Natural killer cell (primary cell): ENCODE measurements around the gene PARD3B. TPM values are rescaled to one million over a fixed set of nuclear protein-coding genes. Genes with fewer than 3 reads are reported as not detected.

Experiments used
- ATAC-seq, 3 donors: fragments of 150-1000 bp in 2 of 3; fragments of 200-7000 bp in 1 of 3; cut with Tn5 transposase; 1 replicate in 1 of 3; 2 replicates in 2 of 3; pipeline ENCODE4 v1.10.0; 2021; ENCODE audit warnings: mild to moderate bottlenecking in 2 of 3, moderate library complexity in 2 of 3
- DNase-seq, 2 donors: peaks; one replicate each; pipeline versions ENCODE4 v3.0.0 to v3.0.0-alpha.2; 2013 to 2021; ENCODE audit warnings: mixed read lengths in 1 of 2
- H3K27ac ChIP-seq: one replicate; pipeline ENCODE4 v1.5.1; 2013; ENCODE audit warnings: mild to moderate bottlenecking, low read length
- H3K27me3 ChIP-seq: one replicate; pipeline ENCODE4 v1.6.1; 2013; ENCODE audit warnings: low read length; ENCODE audit not compliant: control insufficient read depth, insufficient read depth
- H3K36me3 ChIP-seq: one replicate; pipeline ENCODE4 v1.6.1; 2013; ENCODE audit warnings: low read length; ENCODE audit not compliant: control insufficient read depth, insufficient read depth
- H3K4me1 ChIP-seq: one replicate; pipeline ENCODE4 v1.6.1; 2013; ENCODE audit warnings: low read length; ENCODE audit not compliant: control insufficient read depth, insufficient read depth
- H3K4me3 ChIP-seq: one replicate; pipeline ENCODE4 v1.5.1; 2013; ENCODE audit warnings: low read length
- H3K9me3 ChIP-seq: one replicate; pipeline ENCODE4 v1.6.1; 2013; ENCODE audit warnings: low read length; ENCODE audit not compliant: control insufficient read depth, insufficient read depth
- H3K27ac Mint-ChIP-seq, 2 donors: one replicate each; pipeline ENCODE4 v1.8.0; 2022; ENCODE audit warnings: mild to moderate bottlenecking in 2 of 2, mixed read lengths in 2 of 2, moderate library complexity in 1 of 2
- H3K27me3 Mint-ChIP-seq, 2 donors: one replicate each; pipeline ENCODE4 v1.8.0; 2022; ENCODE audit warnings: low read depth in 2 of 2, mixed read lengths in 2 of 2
- H3K36me3 Mint-ChIP-seq: one replicate; pipeline ENCODE4 v1.8.0; 2022; ENCODE audit warnings: mixed read lengths
- H3K4me1 Mint-ChIP-seq, 2 donors: one replicate each; pipeline ENCODE4 v1.8.0; 2022; ENCODE audit warnings: mixed read lengths in 2 of 2
- H3K4me3 Mint-ChIP-seq: one replicate; pipeline ENCODE4 v1.8.0; 2022; ENCODE audit warnings: mild to moderate bottlenecking, moderate library complexity, mixed read lengths
- H3K9me3 Mint-ChIP-seq, 2 donors: one replicate each; pipeline ENCODE4 v1.8.0; 2022; ENCODE audit warnings: mixed read lengths in 2 of 2
- WGBS: methylation state at CpG from one replicate; pipeline ENCODE4 v1.1.7; 2013; ENCODE audit warnings: missing lambda C conversion rate; ENCODE audit not compliant: insufficient coverage; 5-methylcytosine and 5-hydroxymethylcytosine counted together
- intact Hi-C: fragments of 100-400 bp; cut with micrococcal nuclease; formaldehyde crosslinking; loops from one replicate; pipeline ENCODE4 v1.14.2; 2022
- total RNA-seq, 4 donors: library from RNA; stranded (reverse); fragments of 120-200 nt in 1 of 4; gene quantifications; one replicate each; pipeline versions ENCODE4 v1.2.3 to v1.2.4, GENCODE V29; 2013 to 2022
- TF ChIP-seq, protein P1 (sequence below): fragments of 200-600 bp; IDR thresholded peaks from one replicate; pipeline ENCODE4 v1.8.0; 2022; ENCODE audit warnings: antibody characterized with exemption

The PARD3B gene
- total RNA-seq, 3 donors from 2014 or later (not counting 1 experiment from before 2014, with no cell fraction given), result 0.13 to 0.45 TPM; not detected in 1

DNA sequence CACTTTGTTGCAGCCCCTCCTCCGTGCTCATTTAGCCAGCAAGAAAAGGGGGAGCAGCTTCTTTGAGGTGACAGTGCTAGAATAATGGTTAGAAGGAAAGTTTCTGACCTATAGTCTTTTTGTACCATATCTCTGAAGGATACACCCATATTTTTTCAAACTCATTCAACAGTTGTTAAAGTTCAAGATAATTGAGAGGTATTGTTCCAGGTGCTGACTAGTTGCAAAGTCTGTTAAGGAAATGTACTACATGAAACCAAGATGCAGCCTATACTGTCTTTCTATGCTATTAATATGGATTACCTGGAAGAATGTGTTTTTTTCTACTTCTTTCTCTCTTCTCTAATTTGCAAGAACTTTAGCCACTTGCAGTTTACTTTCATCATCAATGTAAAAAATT lies 495.0 kb downstream of the PARD3B start:
- intact Hi-C loops, result no loop called here

DNA sequence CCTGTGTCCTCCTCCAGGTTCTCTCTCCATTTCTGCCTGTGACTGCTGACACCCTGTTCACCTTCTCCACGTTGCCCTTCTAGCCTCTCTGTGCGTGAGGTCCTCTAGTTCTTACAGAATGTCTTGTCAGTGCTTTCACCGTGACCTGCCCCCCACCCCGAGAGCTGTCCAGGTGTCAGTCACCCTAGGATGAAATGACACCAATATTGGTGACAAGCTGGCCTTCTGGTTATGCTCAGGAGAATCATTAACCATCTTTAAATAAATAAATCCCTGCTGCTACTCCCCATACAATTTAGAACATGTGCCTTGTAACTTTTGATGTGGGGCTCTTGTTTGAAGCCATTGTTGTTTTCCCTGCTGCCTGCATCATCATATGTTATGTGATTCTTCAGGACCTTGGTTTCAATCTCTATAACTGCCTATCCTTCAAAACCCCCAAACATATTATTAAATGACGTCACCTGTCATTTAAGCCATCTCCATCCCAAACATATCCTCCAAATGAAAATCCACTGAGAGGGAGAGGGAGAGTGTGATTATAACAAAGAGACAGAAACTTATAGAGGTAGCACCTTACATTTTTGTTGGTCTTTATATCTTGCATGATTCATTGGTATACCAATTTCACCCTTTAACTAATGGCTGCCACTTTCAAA lies 496.3 kb downstream of the PARD3B start:
- H3K27ac ChIP-seq, result no peak overlapping the region
- DNase-seq, result no peak
- H3K27me3 ChIP-seq, result no peaks in the 10 kb centered on the region
- TF ChIP-seq, protein P1, sequence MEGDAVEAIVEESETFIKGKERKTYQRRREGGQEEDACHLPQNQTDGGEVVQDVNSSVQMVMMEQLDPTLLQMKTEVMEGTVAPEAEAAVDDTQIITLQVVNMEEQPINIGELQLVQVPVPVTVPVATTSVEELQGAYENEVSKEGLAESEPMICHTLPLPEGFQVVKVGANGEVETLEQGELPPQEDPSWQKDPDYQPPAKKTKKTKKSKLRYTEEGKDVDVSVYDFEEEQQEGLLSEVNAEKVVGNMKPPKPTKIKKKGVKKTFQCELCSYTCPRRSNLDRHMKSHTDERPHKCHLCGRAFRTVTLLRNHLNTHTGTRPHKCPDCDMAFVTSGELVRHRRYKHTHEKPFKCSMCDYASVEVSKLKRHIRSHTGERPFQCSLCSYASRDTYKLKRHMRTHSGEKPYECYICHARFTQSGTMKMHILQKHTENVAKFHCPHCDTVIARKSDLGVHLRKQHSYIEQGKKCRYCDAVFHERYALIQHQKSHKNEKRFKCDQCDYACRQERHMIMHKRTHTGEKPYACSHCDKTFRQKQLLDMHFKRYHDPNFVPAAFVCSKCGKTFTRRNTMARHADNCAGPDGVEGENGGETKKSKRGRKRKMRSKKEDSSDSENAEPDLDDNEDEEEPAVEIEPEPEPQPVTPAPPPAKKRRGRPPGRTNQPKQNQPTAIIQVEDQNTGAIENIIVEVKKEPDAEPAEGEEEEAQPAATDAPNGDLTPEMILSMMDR, result no peak
- Mint-ChIP-seq H3K9me3 (no peaks in the 10 kb centered on the region), H3K4me3 (no peak overlapping the region), H3K27ac (no peak overlapping the region), H3K27me3 (peaks cover 3 to 7% of the 10 kb centered on the region in 2 donors), H3K4me1 (no peaks in the 10 kb centered on the region), H3K36me3 (no peaks in the 10 kb centered on the region)
- H3K36me3 ChIP-seq, result no peaks in the 10 kb centered on the region
- no peaks in the 10 kb centered on the region for H3K4me1 ChIP-seq
- no peak overlapping the region for H3K4me3 ChIP-seq
- no peaks in the 10 kb centered on the region for H3K9me3 ChIP-seq
- WGBS, result 88% methylated on average over 4 of the region's 5 CpGs
- no peak for ATAC-seq
- intact Hi-C loops, result no loop called here

More for the DNA sequence above, 495.0 kb downstream of the PARD3B start:
- Mint-ChIP-seq H3K4me3 (no peak overlapping the region), H3K36me3 (no peaks in the 10 kb centered on the region), H3K9me3 (no peaks in the 10 kb centered on the region), H3K27ac (no peak overlapping the region), H3K27me3 (peaks cover 3 to 7% of the 10 kb centered on the region in 2 donors), H3K4me1 (no peaks in the 10 kb centered on the region)
- TF ChIP-seq, protein P1, result no peak
- no peak overlapping the region for H3K4me3 ChIP-seq
- no peaks in the 10 kb centered on the region for H3K9me3 ChIP-seq
- no peaks in the 10 kb centered on the region for H3K4me1 ChIP-seq
- H3K27ac ChIP-seq, result no peak overlapping the region
- ATAC-seq (no peak), DNase-seq (no peak)
- H3K36me3 ChIP-seq, result no peaks in the 10 kb centered on the region
- H3K27me3 ChIP-seq, result no peaks in the 10 kb centered on the region
- WGBS, result no CpG with 5 or more reads among the region's 1 CpG

DNA sequence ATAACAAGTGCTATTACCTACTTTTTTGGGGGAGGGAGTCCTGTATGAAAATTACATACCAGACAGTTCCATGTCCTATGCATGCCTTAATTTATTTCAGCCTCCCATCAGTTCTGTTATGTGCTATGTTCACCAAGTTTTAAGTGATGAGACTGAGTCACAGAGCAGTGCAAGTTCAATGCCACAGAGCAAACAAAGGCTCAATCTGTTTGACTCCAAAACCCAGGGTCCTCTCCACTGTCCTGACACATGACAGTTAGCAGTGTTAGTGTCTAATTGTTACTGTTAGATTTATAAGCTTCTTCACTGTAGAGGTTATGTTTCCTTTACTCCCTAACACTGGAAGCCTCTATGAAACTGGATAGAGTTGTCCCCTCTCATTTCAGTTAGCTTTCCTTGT lies 498.0 kb downstream of the PARD3B start:
- TF ChIP-seq, protein P1, result no peak
- Histone ChIP-seq H3K27ac (no peak overlapping the region), H3K4me1 (no peaks in the 10 kb centered on the region), H3K9me3 (no peaks in the 10 kb centered on the region), H3K4me3 (no peak overlapping the region), H3K36me3 (no peaks in the 10 kb centered on the region), H3K27me3 (no peaks in the 10 kb centered on the region)
- H3K27ac Mint-ChIP-seq, result no peak overlapping the region
- H3K4me1 Mint-ChIP-seq, result no peaks in the 10 kb centered on the region
- H3K4me3 Mint-ChIP-seq, result no peak overlapping the region
- intact Hi-C loops, result no loop called here
- no peaks in the 10 kb centered on the region for H3K36me3 Mint-ChIP-seq
- DNase-seq (no peak), ATAC-seq (no peak)
- peaks cover 3 to 7% of the 10 kb centered on the region in 2 donors for H3K27me3 Mint-ChIP-seq
- no peaks in the 10 kb centered on the region for H3K9me3 Mint-ChIP-seq

DNA sequence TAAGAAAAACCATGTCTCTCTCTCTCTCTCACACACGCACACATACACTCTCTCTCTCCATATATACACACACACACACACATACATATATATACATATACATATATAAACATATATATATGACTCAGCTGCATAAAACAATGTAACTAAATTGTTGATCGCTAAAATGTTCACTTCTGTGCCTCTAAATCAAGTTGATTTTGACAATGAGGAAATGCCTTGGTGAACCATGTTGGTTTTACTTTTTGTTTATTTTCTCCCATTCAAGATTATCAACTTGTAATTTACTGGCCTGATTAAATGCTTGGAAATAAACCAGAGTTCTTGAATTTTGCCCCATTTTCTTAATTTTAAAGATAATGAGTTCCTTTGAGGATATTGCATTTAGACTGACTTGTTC lies 500.4 kb downstream of the PARD3B start:
- no peaks in the 10 kb centered on the region for H3K4me1 ChIP-seq
- 100% methylated on average over 1 of the region's 2 CpGs for WGBS
- no peaks in the 10 kb centered on the region for H3K9me3 ChIP-seq
- no peak overlapping the region for H3K4me3 ChIP-seq
- no peak overlapping the region for H3K27ac Mint-ChIP-seq
- intact Hi-C loops, result no loop called here
- H3K27me3 ChIP-seq, result no peaks in the 10 kb centered on the region
- no peak overlapping the region for H3K27ac ChIP-seq
- H3K27me3 Mint-ChIP-seq, result peaks cover 3 to 5% of the 10 kb centered on the region in 2 donors
- H3K4me3 Mint-ChIP-seq, result no peak overlapping the region
- TF ChIP-seq, protein P1, result no peak
- peaks cover 0 to 4% of the 10 kb centered on the region in 2 donors for H3K9me3 Mint-ChIP-seq
- no peaks in the 10 kb centered on the region for H3K4me1 Mint-ChIP-seq
- no peaks in the 10 kb centered on the region for H3K36me3 ChIP-seq
- H3K36me3 Mint-ChIP-seq, result no peaks in the 10 kb centered on the region
- DNase-seq, result no peak
- no peak for ATAC-seq
